GM19193 (cell line): ENCODE measurements around the gene ADRA1B.

ENCODE experiments used
- POLR2A ChIP-seq: IDR thresholded peaks from 4 replicates; pipeline ENCODE4 v1.6.1; 2011; ENCODE audit not compliant: insufficient read depth, insufficient read length; ENCODE audit errors: extremely low read depth

Gene ADRA1B

DNA sequence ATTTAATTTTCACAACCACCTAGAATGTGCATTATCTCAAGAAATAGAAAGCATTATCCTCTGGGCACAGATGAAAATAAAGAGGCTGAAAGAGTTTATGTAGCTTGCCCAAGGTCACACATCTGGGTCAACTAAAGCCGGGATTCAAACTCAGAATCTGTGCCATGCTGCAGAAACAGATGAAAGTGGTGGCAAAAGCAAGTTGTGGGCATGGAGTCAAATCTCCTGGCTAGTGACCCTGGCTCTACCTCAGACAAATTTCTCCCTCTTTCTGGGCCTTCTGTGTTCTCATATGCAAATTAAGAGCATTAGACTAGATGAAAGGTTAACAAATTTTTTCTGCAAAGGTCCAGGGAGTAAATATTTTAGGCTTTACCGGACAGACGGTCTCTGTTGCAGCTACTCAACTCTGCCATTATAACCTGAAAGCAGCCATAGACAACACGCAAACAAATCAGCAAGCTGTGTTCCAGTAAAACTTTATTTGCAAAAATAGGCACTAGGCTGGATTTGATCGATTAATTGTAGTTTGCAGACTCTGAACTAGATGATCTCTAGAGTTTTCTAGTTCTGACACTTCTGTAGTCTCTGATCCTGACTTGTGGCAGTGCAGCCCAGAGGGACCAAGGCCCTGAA is 6.0 kb upstream of the ADRA1B start:
- TF ChIP-seq POLR2A, result no peak

- TF ChIP-seq POLR2A, result no peak
Observed at GRCh38 chr5:159910843-159911229, 5.4 kb upstream of the ADRA1B start.

DNA sequence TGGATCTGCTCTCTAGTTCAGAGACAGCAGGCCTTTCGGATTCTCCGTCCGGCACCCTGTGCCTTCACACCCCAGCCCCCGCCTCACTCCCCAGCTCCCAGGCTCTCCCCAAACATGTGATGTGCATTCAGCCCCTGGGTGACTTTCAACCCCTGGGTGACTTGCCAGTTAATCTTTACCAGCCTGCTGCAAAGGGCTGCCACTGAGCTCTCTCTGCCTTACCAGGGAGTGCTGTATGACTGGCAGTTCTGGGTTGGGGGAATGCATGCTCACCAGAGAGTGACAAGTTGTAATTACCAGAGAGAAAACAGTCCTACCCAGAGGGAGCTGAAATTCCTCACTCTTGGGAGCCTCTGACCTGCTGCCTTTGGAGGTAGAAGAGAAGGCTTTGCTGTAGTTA is 4.9 kb upstream of the ADRA1B start:
- no peak for TF ChIP-seq POLR2A

DNA sequence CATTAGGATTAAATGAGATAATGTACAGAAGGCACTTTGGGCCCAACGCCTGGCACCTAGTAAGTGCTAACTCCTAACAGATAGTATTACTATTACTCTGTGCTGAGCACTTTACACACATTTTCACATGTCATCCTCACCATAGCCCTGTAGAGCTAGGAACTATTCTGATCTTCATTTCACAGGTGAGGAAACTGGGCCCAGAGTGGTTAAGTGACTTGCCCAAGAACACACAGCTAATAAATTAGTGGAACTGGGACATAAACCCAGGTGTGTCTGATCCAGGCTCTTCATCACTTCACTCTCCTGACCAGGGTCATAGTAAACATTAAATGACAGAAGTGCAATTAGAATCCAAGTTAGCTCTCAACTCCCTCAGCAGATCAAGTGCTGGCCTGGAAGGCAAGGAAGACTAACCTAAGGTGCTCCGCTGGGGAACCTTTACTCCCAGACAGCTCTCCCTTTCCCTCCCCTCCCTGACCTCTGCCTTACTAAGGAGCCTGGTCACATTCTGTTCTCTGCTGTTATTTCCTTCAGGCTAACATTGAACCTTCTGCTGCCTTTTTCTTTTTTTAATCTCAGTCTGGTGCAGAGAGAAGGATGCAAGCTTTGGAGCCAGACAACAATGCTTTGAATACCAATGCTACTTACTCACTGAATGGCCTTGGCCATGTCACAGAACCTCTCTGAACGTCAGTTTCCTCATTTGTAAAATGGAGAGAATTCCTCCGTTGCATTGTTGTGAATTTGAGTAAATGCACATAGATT is 4.1 kb upstream of the ADRA1B start:
- TF ChIP-seq POLR2A, result no peak

DNA sequence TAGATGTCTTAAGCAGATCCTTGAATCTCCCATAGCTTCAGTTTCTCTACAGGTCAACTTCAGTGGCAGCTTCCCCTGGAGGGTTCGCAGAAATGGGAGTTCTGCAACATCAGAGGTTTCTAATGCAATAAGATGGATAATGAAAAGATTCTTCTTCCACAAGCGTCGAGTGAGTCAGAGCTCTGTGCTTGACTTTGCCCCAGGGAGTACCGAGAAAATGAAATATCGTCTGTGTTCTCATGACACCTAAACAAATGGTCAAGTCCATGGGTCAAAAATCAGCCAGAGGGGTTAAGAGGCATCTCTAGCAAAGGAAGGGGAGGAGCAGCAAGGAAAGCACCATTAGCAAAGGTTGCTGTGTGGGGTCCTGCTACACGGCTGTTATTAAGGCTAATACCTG is 3.2 kb upstream of the ADRA1B start:
- no peak for TF ChIP-seq POLR2A

DNA sequence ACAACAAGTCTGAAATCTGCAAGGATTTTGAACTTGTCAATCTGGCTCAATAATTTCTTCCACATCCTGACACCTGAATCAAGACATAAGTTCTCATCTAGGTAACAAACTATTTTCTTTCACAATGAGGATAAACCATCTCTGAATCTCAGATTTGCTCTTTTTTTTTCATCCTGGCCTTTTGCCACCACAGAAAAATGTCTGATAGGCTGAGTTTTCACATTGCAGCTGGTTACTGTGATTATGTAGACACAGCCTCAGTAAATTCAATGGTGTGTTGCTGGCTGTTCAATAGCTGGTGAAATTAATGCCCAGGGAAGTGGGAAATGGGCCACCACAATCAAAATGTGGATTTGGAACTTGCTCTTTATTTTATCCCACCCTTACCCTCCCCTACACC is 2.8 kb upstream of the ADRA1B start:
- TF ChIP-seq POLR2A, result no peak

DNA sequence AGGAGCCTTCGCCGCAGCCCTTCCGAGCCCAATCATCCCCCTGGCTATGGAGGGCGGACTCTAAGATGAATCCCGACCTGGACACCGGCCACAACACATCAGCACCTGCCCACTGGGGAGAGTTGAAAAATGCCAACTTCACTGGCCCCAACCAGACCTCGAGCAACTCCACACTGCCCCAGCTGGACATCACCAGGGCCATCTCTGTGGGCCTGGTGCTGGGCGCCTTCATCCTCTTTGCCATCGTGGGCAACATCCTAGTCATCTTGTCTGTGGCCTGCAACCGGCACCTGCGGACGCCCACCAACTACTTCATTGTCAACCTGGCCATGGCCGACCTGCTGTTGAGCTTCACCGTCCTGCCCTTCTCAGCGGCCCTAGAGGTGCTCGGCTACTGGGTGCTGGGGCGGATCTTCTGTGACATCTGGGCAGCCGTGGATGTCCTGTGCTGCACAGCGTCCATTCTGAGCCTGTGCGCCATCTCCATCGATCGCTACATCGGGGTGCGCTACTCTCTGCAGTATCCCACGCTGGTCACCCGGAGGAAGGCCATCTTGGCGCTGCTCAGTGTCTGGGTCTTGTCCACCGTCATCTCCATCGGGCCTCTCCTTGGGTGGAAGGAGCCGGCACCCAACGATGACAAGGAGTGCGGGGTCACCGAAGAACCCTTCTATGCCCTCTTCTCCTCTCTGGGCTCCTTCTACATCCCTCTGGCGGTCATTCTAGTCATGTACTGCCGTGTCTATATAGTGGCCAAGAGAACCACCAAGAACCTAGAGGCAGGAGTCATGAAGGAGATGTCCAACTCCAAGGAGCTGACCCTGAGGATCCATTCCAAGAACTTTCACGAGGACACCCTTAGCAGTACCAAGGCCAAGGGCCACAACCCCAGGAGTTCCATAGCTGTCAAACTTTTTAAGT is 819 bp downstream of the ADRA1B start:
- no peak for TF ChIP-seq POLR2A

GRCh38 chr5:159917994-159918393 is 1.7 kb downstream of the ADRA1B start:
- no peak for TF ChIP-seq POLR2A

- no peak for TF ChIP-seq POLR2A
Observed at GRCh38 chr5:159921721-159922120, 5.4 kb downstream of the ADRA1B start.

DNA sequence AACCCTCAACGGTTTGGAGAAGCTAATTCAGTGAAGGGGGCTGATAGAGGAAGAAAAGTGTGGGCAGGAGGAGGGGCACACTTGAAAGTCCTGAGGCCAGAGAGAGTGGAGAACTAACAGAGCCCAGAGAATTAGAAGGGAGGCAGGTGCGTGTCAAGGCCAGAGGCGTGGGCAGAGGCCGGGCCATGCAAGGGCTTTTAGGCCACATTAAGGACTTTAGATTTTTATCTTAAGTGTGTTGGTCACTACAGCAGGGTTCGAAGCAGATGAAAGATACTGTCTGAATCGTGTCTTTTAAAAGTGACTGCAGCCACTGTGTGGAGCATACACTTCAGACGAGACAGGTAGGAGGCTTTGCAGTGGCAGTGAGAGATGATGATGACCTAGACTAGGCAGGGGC is 6.7 kb downstream of the ADRA1B start:
- no peak for TF ChIP-seq POLR2A

DNA sequence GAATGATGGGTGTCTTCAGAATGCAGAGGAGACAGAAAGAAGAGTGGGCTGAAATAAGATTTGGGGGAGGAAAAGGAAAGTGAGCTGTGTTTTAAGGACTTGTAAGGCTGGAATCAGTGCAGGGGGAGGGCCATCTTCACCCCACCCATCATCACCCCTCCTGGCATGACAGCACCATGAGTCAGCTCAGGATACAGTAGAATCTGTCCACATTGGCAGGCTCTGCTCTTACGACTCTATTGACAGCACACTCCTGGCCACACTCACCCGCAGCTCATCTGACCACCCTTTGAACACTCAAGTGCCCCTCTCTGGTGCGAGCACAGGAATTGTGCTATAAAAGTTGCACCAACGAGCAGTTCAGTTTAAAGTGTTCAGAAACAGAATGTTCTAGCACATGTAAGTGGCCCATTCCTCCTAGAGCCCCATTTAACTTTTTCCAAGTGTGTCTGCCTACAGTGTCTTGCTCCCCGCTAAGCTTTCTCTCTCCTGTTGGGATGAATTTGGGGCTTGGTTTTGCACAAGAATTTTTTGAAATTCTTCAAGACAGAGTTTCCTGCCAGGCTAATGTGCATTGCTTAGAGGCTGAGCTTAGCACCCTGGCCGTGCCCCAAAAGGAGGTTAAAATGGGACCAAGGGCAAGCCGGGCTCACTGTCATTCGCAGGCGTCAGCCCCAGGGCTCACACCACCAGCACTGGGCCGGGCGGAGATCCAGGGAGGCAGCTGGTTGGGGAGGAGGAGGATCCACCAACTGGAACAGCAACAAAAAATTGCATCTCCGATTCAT is 12.0 kb downstream of the ADRA1B start:
- no peak for TF ChIP-seq POLR2A

DNA sequence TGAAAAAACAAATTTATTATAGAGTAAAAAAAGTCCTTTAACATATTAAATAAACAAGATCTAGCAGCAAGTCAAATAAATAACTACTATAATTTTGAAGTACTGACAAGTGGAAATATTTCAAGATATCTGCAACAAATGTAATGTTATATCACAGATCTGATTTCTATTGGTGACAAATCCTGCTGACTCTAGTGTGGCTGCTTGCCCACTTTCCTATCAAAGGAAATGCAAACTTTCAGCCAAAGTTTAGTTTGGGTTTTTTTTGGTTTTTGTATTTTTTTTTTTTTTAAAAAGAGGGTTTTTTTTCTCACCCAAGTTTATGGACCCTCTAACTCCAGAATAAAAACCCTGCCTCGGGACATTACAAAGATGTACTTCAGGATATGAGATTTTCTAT is 12.9 kb downstream of the ADRA1B start:
- no peak for TF ChIP-seq POLR2A

DNA sequence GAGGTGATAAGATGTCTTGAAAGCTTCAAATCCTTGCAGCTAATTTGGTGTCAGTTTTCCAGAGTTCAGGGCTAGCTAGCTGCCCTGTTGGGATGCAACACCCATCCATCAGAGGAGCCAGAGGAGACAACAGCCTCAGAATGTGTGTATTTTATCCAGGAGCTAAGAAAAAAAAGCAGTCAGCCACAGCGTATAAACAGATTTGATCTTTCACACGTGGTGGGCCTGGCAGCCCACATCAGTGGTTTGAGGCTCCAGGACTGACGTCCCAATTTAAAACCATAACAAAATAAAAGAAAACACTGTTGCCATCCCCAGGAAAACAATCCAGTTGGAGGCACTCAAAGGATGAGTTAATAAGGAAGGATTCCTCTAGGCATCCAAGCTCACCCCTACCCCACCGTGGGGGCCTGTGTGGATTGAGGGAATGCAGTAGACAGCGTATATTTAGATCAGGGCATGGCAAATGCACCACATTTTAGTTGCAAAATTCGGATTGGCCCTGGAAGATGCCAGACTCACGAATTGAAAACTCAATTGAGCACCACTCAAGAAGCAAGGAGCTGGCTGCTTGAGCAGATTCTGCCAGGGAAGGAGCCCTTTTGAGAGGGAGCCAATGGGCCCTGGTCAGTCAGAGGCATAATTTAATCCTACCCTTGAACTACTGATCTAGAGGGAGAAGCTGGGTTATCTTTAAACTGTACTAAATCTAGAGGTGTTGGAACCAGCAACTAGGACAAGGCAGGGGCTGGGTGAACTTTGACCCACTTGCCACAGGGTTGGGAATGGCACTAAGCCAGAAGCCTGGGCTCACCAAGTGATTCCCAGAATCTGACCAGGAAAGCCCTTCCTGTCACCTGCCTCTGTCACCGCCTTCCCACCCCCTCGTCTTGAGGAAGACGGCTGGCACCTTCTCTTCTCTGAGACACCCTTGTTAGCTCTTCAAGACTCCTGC is 17.5 kb downstream of the ADRA1B start:
- TF ChIP-seq POLR2A, result no peak

DNA sequence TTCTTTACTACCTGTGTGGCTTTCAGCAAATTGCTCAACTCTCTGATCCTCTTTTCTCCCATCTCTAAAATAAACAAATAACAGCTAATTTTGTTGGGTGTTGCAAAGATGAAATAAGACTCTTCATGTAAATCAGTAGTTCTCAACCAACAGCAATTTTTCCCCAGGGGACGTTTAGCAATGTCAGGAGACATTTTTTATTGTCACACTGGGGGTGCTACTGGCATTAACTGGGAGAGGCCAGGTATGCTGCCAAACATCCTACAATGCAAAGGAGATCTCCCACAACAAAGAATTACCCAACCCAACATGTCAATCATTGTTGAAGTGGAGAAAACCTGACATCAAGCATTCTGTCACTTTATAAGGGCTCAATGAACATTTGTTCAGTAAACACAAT is 19.7 kb downstream of the ADRA1B start:
- TF ChIP-seq POLR2A, result no peak
